GM21576 (cell line): ENCODE results near the gene SLC5A12.
"Not testable (repeated sequence)": the region's sequence is repeated elsewhere in the genome, so short reads cannot be mapped to it uniquely, and the experiment has no call there.

Source experiments
- ATAC-seq: cut with Tn5 transposase; IDR thresholded peaks from one replicate; pipeline ENCODE4 v1.9.1; 2021; ENCODE audit warnings: mild to moderate bottlenecking, moderate library complexity; ENCODE audit not compliant: unreplicated experiment

SLC5A12 gene

GRCh38 chr11:26665036-26665435, 56.8 kb downstream of the SLC5A12 start:
- ATAC-seq, result no peak

DNA sequence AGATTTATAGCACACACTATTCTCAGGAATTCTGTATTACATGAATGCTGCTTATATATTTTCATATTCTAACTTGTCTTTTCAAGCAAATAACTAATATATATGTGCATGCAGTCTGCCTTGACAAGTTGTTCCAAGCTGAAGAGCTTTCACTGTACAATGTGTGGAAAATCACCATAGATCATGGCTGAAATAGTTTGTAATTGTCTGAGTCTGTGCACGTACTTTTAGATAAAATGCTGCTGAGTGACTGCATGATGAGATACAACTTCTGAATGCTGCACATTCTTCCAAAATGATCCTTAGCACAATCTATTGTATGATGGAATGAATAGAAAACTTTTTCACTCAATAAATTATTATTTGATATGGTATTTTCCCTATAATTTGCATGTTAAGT, 58.9 kb downstream of the SLC5A12 start:
- ATAC-seq, result no peak

GRCh38 chr11:26655287-26655686, 66.6 kb downstream of the SLC5A12 start:
- ATAC-seq, result no peak

GRCh38 chr11:26651916-26652315, 69.9 kb downstream of the SLC5A12 start:
- ATAC-seq, result no peak

DNA sequence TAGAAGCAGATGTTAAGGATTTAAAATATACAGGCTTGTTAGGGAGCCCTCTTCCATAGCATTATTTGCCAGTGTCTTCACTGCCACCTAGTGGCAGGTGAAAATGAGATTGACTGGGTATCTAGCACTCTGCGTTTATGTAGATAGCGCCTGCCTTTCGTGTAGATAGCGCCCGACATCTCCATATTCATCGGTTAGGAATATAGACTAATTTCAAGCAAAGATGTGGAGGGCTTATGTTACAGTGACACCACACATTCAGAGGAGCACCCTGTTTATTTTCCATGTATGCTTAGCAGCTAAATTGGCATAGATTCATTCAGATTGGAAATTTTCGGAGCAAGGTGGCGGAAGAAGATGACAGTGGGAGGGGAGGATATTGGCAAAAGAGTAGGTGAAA, 72.0 kb downstream of the SLC5A12 start:
- peak; percentile 84 for ATAC-seq

DNA sequence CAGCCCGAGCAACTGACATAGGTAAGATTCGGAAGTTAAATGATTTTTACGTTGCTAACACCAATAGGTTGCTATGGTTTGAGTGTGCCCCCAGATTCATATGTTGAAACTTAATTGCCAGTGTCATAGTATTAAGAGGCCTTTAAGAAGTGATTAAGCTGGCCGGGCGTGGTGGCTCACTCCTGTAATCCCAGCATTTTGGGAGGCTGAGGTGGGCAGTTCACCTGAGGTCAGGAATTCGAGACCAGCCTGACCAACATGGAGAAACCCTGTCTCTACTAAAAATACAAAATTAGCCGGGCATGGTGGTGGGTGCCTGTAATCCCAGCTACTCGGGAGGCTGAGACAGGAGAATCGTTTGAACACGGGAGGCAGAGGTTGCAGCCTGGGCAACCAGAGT, 78.5 kb downstream of the SLC5A12 start:
- not testable (repeated sequence) for ATAC-seq

GRCh38 chr11:26632691-26633159, 89.1 kb downstream of the SLC5A12 start:
- ATAC-seq, result no peak

- no peak for ATAC-seq
These were observed 95.5 kb downstream of the SLC5A12 start for GRCh38 chr11:26626346-26626745.

DNA sequence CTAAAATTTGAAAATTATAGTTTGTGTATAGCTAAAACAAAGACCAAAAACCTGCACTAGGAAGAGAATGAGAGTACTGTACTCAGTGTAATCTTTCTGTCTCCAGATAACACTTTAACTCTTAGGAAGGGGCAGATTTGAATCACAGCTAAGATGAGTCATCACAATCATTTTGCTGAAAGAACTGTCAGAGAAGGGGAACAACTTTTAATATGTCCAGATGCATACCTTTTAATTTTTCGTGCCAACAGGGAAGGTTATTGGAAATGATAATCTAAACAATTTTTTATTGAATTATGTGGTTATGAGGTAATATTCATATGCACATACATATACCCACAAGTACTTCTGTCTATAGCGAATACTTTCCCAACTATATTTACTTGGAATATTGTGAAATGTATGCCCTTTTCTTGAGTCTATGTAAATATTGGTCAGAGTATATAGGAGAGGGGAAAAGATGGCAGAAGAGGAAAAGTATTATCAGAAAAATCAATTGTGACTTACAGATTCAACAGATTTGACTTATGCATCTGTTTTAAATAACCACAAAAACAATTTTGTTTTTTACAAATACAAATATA, 98.7 kb downstream of the SLC5A12 start:
- ATAC-seq, result no peak

DNA sequence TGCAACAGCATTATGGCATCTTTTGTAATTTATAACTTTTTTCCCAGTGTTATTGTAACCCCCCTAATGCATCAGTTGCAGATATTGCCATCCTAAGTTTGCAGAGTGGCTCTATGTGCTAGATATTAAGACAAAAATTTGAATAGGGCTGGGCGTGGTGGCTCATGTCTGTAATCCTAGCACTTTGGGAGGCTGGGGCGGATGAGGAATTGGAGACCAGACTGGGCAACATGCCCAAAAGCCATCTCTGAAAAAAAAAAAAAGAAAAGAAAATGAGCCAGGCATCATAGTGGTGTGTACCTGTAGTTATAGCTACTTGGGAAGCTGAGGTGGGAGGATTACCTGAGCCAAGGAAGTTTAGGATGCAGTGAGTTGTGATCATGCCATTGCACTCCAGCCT, 99.7 kb downstream of the SLC5A12 start:
- ATAC-seq, result no peak

DNA sequence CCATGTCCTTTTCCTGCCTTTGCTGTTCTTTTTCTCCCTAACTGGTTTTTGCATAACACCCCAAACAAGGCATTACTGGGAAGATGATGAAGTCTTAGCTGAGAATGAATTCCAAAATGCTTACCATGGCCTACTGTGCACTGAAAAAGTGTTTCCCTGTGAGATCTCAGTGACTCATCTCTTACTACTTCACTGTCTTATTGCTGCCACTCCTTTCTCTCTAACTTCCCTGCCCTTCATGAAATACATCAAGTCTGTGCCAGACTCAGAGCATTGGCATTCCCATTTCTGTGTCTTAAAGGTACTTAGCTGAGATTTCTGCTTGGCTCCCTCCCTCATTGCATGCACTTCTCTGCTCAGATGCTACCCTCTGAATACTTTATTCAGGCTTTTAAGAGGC, 100.7 kb downstream of the SLC5A12 start:
- no peak for ATAC-seq

GRCh38 chr11:26620282-26621045, 101.4 kb downstream of the SLC5A12 start:
- ATAC-seq, result no peak

- ATAC-seq, result no peak
These were observed 103.4 kb downstream of the SLC5A12 start for GRCh38 chr11:26618441-26618840.
